GM12874 (cell line): ENCODE measurements around the gene AGBL4.

Experiments
- CTCF ChIP-seq: IDR thresholded peaks from 2 replicates; pipeline ENCODE4 v1.5.1; 2011; ENCODE audit warnings: low read depth, mild to moderate bottlenecking, control low read depth, low read length, moderate library complexity; ENCODE audit not compliant: insufficient read depth

Gene AGBL4

GRCh38 chr1:49523764-49524163 is 500.0 kb downstream of the AGBL4 start:
- no peak for TF ChIP-seq CTCF

- no peak for TF ChIP-seq CTCF
Observed at GRCh38 chr1:49466961-49467360, 556.8 kb downstream of the AGBL4 start.

- no peak for TF ChIP-seq CTCF
Observed at GRCh38 chr1:49465486-49466185, 558.1 kb downstream of the AGBL4 start.

GRCh38 chr1:49448200-49448599 is 575.6 kb downstream of the AGBL4 start:
- no peak for TF ChIP-seq CTCF

- TF ChIP-seq CTCF: no peak
Observed at GRCh38 chr1:49436865-49437264, 586.9 kb downstream of the AGBL4 start.

GRCh38 chr1:49435291-49435690 is 588.5 kb downstream of the AGBL4 start:
- TF ChIP-seq CTCF: no peak

GRCh38 chr1:49424782-49425181 is 599.0 kb downstream of the AGBL4 start:
- TF ChIP-seq CTCF: no peak
